BJ (cell line): ENCODE measurements around the gene PLXND1. TPM values are rescaled to one million over a fixed set of nuclear protein-coding genes. Genes with fewer than 3 reads are reported as not detected.

Experiments
- CTCF ChIA-PET: fragments of 350-600 bp; formaldehyde crosslinking; extraction: SDS; loops from one replicate; lab custom pipeline; 2021; ENCODE audit warnings: antibody characterized with exemption, inconsistent platforms; lab: Yijun Ruan, JAX
- POLR2A ChIA-PET: fragments of 300-600 bp; sonication (Branson Sonifier 250); formaldehyde crosslinking; extraction: SDS; loops from one replicate; lab custom pipeline; 2021; ENCODE audit warnings: antibody characterized with exemption; lab: Charles Lee
- DNase-seq: peaks from one replicate; pipeline ENCODE4 v3.0.0-alpha.2; 2011; ENCODE audit warnings: low read depth
- H3K27me3 ChIP-seq: 2 replicates; pipeline ENCODE4 v1.6.0; 2011; ENCODE audit warnings: low read length; ENCODE audit not compliant: control insufficient read depth, insufficient read depth
- H3K36me3 ChIP-seq: 2 replicates; pipeline ENCODE4 v1.5.1; 2011; ENCODE audit warnings: low read length; ENCODE audit not compliant: control insufficient read depth, insufficient read depth
- H3K4me3 ChIP-seq: 2 replicates; pipeline ENCODE4 v1.5.1; 2011; ENCODE audit warnings: low read depth, mild to moderate bottlenecking, control low read depth, low read length
- CTCF ChIP-seq: IDR thresholded peaks from 2 replicates; pipeline ENCODE4 v1.5.1; 2011; ENCODE audit warnings: low read depth, mild to moderate bottlenecking, control low read depth, inconsistent platforms, low read length, moderate library complexity; ENCODE audit not compliant: insufficient read depth
- polyA plus RNA-seq: library from polyadenylated mRNA; depleted of rRNA; stranded (reverse); fragments of >200 nt; gene quantifications from 2 replicates; pipeline ENCODE4 v1.2.3, GENCODE V29; 2011

PLXND1 gene
- polyA plus RNA-seq, 1 experiment = 128 TPM

- ChIA-PET CTCF (no interaction called here), POLR2A (no interaction called here)
- peaks cover 3% of the 10 kb centered on the region; the same call in 1 of the 2 replicates for H3K27me3 ChIP-seq
- no peaks in the 10 kb centered on the region for H3K36me3 ChIP-seq
- TF ChIP-seq CTCF = no peak
- no peak for DNase-seq
- H3K4me3 ChIP-seq = no peak overlapping the region
Measured at GRCh38 chr3:129532261-129532660, 74.2 kb downstream of the PLXND1 start.

- POLR2A ChIA-PET = no interaction called here
- DNase-seq = no peak
- no peaks in the 10 kb centered on the region for H3K27me3 ChIP-seq
- no peaks in the 10 kb centered on the region for H3K36me3 ChIP-seq
- H3K4me3 ChIP-seq = no peak overlapping the region
- no peak for TF ChIP-seq CTCF
- CTCF ChIA-PET = no interaction called here
Measured at GRCh38 chr3:129531699-129532098, 74.8 kb downstream of the PLXND1 start.

GRCh38 chr3:129530821-129531220 is 75.7 kb downstream of the PLXND1 start:
- POLR2A ChIA-PET = no interaction called here
- CTCF ChIA-PET = interaction anchor here (0.8 kb wide), 1 partner anchor 295 kb away, joined by 3 read pairs; no protein-coding TSS in a partner anchor
- Histone ChIP-seq H3K4me3 (no peak overlapping the region), H3K27me3 (no peaks in the 10 kb centered on the region), H3K36me3 (no peaks in the 10 kb centered on the region)
- TF ChIP-seq CTCF = no peak
- no peak for DNase-seq

- no peak for DNase-seq
- no peak overlapping the region for H3K4me3 ChIP-seq
- H3K27me3 ChIP-seq = no peaks in the 10 kb centered on the region
- CTCF ChIA-PET = interaction anchor here (0.8 kb wide), 1 partner anchor 295 kb away, joined by 3 read pairs; no protein-coding TSS in a partner anchor
- TF ChIP-seq CTCF = no peak
- POLR2A ChIA-PET = no interaction called here
- no peaks in the 10 kb centered on the region for H3K36me3 ChIP-seq
Measured at GRCh38 chr3:129530251-129530791, 76.2 kb downstream of the PLXND1 start.

GRCh38 chr3:129529436-129530210 is 76.9 kb downstream of the PLXND1 start:
- Histone ChIP-seq H3K36me3 (no peaks in the 10 kb centered on the region), H3K4me3 (no peak overlapping the region), H3K27me3 (no peaks in the 10 kb centered on the region)
- no peak for DNase-seq
- ChIA-PET CTCF (interaction anchor here (0.8 kb wide), 1 partner anchor 296 kb away, joined by 3 read pairs; no protein-coding TSS in a partner anchor), POLR2A (no interaction called here)
- no peak for TF ChIP-seq CTCF
